Measurements from ENCODE around the gene DECR2. TPM values are rescaled to one million over a fixed set of nuclear protein-coding genes. Genes with fewer than 3 reads are reported as not detected.
A peak's percentile ranks its signal among the peaks of the same experiment; 100 is the strongest.

The DECR2 gene
- total RNA-seq, 1 experiment from 2014 or later: 17.1 TPM

DNA sequence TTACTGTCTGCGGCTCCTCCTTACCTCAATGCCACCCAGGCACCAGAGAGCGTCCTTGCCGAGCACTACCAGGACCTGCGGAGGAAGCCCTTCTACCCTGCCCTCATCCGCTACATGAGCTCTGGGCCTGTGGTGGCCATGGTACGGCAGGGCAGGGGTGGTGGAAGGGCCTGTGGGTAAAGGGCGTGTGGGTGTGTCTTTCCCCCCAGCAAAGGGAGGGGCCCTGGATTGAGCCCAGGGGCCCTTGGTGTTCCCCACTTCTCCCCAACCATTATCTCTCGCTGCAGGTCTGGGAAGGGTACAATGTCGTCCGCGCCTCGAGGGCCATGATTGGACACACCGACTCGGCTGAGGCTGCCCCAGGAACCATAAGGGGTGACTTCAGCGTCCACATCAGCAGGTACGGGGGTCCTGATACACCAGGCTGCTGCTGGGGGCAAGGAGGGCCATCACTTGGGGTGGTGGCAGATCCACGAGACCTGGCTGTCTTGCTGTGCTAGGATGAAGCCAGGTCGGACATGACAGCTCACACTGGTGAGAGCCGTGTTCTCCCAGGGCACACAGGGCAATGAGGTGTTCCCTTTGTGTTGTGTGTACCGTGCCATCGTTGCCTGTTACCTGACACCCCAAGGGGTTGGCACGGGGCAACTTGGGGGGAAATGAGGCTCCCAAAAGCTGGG lies 2.2 kb upstream of the DECR2 start (continued):
- TF ChIP-seq TCF7L2 (IDR thresholded peaks at IDR 0.05; ENCODE audit: borderline replicate concordance, extremely low read depth, insufficient read depth, insufficient read length) (no peak), RAD21 (IDR thresholded peaks at IDR 0.05; ENCODE audit: low read depth) (no peak), ZFX (IDR thresholded peaks at IDR 0.05) (no peak)

DNA sequence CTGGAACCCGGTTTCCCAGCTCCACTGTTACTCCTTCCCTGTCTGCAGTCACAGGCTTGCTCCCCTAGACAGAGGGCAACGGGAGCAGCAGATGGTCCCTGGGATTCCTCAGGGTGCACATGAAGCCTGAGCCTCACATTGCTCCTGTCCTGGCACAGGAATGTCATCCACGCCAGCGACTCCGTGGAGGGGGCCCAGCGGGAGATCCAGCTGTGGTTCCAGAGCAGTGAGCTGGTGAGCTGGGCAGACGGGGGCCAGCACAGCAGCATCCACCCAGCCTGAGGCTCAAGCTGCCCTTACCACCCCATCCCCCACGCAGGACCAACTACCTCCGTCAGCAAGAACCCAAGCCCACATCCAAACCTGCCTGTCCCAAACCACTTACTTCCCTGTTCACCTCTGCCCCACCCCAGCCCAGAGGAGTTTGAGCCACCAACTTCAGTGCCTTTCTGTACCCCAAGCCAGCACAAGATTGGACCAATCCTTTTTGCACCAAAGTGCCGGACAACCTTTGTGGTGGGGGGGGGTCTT lies 1.6 kb upstream of the DECR2 start:
- no peak overlapping the region for H2AFZ ChIP-seq (ENCODE audit: low read depth, low read length, poor library complexity, severe bottlenecking)
- H3K9ac ChIP-seq (ENCODE audit: low read length): peak overlapping the region; percentile 71; the same call in 1 of the 2 replicates
- H3K9me2 ChIP-seq (ENCODE audit: insufficient read depth): no peaks in the 10 kb centered on the region
- ATAC-seq (no peak), DNase-seq (ENCODE audit: low read depth, low spot score) (no peak)
- peak overlapping the region; percentile 63 for H3K4me3 ChIP-seq (replicated peaks in 1 of 2; ENCODE audit: low read depth in 1 of 2, low read length in 2 of 2)
- H3K36me3 ChIP-seq (ENCODE audit: control insufficient read depth in 1 of 2, insufficient read depth in 2 of 2, low read length in 2 of 2): no peaks in the 10 kb centered on the region
- H3K27ac ChIP-seq (ENCODE audit: low read depth, low read length): peak overlapping the region; percentile 83
- ChIA-PET POLR2A (no interaction called here), RAD21 (ENCODE audit: low non-redundant PET in 1 of 2, low total read pairs in 2 of 2, uncharacterized antibody in 2 of 2, unreplicated experiment in 2 of 2) (no interaction called here), CTCF (no interaction called here)
- TF ChIP-seq ZFX (IDR thresholded peaks at IDR 0.05): no peak
- TF ChIP-seq POLR2AphosphoS5 (IDR thresholded peaks at IDR 0.05; ENCODE audit: low read depth, low read length): no peak
- TF ChIP-seq, protein P1, sequence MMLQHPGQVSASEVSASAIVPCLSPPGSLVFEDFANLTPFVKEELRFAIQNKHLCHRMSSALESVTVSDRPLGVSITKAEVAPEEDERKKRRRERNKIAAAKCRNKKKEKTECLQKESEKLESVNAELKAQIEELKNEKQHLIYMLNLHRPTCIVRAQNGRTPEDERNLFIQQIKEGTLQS (IDR thresholded peaks at IDR 0.05): no peak
- no peak for TF ChIP-seq EZH2 (IDR thresholded peaks at IDR 0.05)
- TF ChIP-seq CEBPB (IDR thresholded peaks at IDR 0.05; ENCODE audit: low read depth): no peak
- no peak for TF ChIP-seq JUND (IDR thresholded peaks at IDR 0.05)
- no peak for TF ChIP-seq YY1 (IDR thresholded peaks at IDR 0.05; ENCODE audit: extremely low read depth, insufficient replicate concordance, low read depth, low read length)
- no peak for TF ChIP-seq EGR1 (IDR thresholded peaks at IDR 0.05; ENCODE audit: low read depth)
- TF ChIP-seq, protein P2, sequence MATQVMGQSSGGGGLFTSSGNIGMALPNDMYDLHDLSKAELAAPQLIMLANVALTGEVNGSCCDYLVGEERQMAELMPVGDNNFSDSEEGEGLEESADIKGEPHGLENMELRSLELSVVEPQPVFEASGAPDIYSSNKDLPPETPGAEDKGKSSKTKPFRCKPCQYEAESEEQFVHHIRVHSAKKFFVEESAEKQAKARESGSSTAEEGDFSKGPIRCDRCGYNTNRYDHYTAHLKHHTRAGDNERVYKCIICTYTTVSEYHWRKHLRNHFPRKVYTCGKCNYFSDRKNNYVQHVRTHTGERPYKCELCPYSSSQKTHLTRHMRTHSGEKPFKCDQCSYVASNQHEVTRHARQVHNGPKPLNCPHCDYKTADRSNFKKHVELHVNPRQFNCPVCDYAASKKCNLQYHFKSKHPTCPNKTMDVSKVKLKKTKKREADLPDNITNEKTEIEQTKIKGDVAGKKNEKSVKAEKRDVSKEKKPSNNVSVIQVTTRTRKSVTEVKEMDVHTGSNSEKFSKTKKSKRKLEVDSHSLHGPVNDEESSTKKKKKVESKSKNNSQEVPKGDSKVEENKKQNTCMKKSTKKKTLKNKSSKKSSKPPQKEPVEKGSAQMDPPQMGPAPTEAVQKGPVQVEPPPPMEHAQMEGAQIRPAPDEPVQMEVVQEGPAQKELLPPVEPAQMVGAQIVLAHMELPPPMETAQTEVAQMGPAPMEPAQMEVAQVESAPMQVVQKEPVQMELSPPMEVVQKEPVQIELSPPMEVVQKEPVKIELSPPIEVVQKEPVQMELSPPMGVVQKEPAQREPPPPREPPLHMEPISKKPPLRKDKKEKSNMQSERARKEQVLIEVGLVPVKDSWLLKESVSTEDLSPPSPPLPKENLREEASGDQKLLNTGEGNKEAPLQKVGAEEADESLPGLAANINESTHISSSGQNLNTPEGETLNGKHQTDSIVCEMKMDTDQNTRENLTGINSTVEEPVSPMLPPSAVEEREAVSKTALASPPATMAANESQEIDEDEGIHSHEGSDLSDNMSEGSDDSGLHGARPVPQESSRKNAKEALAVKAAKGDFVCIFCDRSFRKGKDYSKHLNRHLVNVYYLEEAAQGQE (IDR thresholded peaks at IDR 0.05; ENCODE audit: low read depth): no peak
- TF ChIP-seq, protein P3, sequence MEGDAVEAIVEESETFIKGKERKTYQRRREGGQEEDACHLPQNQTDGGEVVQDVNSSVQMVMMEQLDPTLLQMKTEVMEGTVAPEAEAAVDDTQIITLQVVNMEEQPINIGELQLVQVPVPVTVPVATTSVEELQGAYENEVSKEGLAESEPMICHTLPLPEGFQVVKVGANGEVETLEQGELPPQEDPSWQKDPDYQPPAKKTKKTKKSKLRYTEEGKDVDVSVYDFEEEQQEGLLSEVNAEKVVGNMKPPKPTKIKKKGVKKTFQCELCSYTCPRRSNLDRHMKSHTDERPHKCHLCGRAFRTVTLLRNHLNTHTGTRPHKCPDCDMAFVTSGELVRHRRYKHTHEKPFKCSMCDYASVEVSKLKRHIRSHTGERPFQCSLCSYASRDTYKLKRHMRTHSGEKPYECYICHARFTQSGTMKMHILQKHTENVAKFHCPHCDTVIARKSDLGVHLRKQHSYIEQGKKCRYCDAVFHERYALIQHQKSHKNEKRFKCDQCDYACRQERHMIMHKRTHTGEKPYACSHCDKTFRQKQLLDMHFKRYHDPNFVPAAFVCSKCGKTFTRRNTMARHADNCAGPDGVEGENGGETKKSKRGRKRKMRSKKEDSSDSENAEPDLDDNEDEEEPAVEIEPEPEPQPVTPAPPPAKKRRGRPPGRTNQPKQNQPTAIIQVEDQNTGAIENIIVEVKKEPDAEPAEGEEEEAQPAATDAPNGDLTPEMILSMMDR (IDR thresholded peaks at IDR 0.05 in 2 of 3, conservative IDR thresholded peaks at IDR 0.05 in 1 of 3; ENCODE audit: borderline replicate concordance in 1 of 3, insufficient read depth in 1 of 3, low read depth in 2 of 3, low read length in 2 of 3): no peak
- peak overlapping the region; percentile 77 for H3K4me2 ChIP-seq (ENCODE audit: low read length)
- intact Hi-C loops (cut with micrococcal nuclease): no loop called here
- no peaks in the 10 kb centered on the region for H3K27me3 ChIP-seq (ENCODE audit: insufficient read depth, low read length)
- H3K4me1 ChIP-seq (ENCODE audit: control insufficient read depth in 1 of 2, insufficient read depth in 2 of 2, low read length in 2 of 2): peaks cover 3 to 22% of the 10 kb centered on the region in 2 experiments; a peak in 2 of 4 replicates
- no peaks in the 10 kb centered on the region for H4K20me1 ChIP-seq (ENCODE audit: insufficient read depth)
- H3K9me3 ChIP-seq (ENCODE audit: control insufficient read depth in 1 of 2, insufficient read depth in 1 of 2, low read depth in 1 of 2, low read length in 2 of 2): no peaks in the 10 kb centered on the region
- H3K79me2 ChIP-seq (ENCODE audit: insufficient read depth, low read length): no peaks in the 10 kb centered on the region
- BruUV-seq (replicated peaks): no TSS peak
